Heart left ventricle (tissue), 13 donors: ENCODE results near the gene ADCY1.

ENCODE experiments used
- POLR2A ChIP-seq, 2 donors: fragments of 450-650 bp; IDR thresholded peaks; one replicate each; pipeline ENCODE4 v1.6.1; 2017; ENCODE audit warnings: antibody characterized with exemption in 2 of 2, mild to moderate bottlenecking in 2 of 2, moderate library complexity in 2 of 2
- TF ChIP-seq, protein P1 (sequence below), 12 donors: fragments of 200-600 bp; sonication (generic) in 4 of 12; IDR thresholded peaks; one replicate each; pipeline versions ENCODE4 v1.5.0 to v1.8.0; 2018 to 2022; ENCODE audit warnings: antibody characterized with exemption in 12 of 12, mild to moderate bottlenecking in 5 of 12
- donor health status: ischemic (EF 13 %, LVEDD 7.1; RV severe dilation, severe dysfunction).
- donor health status: DM: no; HTN: yes; CAD: no.
- donor health status: DM: no; HTN: no; CAD: no.
- donor health status: ischemic (EF 25% LVEDD 6.9; RV normal size, moderate dysfunction).
- donor health status: ischemic (EF 25% LVEDD 5.7; RV mildly dilated, moderate dysfunction).
- donor health status: ischemic (EF 35%, LVEDD 5.7; RV mildly dilated, moderate dysfunction).
- donor health status: nonischemic (EF 11% LVEDD 7.7; RV severe dilation, severe dysfunction).
- donor health status: DM: yes; HTN: yes; CAD: no.
- donor health status: PGD.
- donor health status: ischemic (EF 29% LVEDD 5.4; RV normal size, mild dysfunction).
- donor health status: nonischemic (EF 23%, LVEDD 6.1; RV moderate dilation, normal function).

DNA sequence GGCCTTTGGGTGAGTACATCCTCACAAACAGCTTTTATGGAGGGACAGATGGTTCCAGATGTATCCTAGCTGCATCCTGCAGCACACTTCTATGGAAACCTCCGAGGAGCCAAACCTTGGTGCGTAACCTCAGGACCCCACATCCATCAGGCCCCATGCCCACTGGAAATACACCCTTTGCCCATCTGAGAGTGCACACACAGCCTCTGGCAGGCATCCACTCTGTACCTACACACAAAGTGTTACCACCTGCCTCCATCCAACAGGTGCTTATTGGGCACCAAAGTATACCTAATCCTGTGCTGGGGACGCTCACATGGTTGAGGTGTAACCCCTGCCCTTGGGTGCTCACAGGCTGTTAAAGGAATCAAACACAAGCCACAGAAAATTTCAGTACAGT lies 117.9 kb downstream of the ADCY1 start:
- TF ChIP-seq, protein P1, sequence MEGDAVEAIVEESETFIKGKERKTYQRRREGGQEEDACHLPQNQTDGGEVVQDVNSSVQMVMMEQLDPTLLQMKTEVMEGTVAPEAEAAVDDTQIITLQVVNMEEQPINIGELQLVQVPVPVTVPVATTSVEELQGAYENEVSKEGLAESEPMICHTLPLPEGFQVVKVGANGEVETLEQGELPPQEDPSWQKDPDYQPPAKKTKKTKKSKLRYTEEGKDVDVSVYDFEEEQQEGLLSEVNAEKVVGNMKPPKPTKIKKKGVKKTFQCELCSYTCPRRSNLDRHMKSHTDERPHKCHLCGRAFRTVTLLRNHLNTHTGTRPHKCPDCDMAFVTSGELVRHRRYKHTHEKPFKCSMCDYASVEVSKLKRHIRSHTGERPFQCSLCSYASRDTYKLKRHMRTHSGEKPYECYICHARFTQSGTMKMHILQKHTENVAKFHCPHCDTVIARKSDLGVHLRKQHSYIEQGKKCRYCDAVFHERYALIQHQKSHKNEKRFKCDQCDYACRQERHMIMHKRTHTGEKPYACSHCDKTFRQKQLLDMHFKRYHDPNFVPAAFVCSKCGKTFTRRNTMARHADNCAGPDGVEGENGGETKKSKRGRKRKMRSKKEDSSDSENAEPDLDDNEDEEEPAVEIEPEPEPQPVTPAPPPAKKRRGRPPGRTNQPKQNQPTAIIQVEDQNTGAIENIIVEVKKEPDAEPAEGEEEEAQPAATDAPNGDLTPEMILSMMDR (IDR thresholded peaks at IDR 0.05), result no peak
- TF ChIP-seq POLR2A (IDR thresholded peaks at IDR 0.05), result no peak
